Neural cell (in vitro differentiated cells): Measurements from ENCODE around the gene MACF1. TPM values are rescaled to one million over a fixed set of nuclear protein-coding genes. Genes with fewer than 3 reads are reported as not detected.

Source experiments
- H2AFZ ChIP-seq: fragments of 200-600, 300-800 bp; sonication (generic), shearing (Covaris generic); 2 replicates; pipeline ENCODE4 v1.6.0; 2014; ENCODE audit warnings: low read depth, mild to moderate bottlenecking, antibody characterized with exemption, low read length, moderate library complexity
- H3F3A ChIP-seq: fragments of 200-600 bp; shearing (Covaris generic); 2 replicates; pipeline ENCODE4 v1.6.1; 2016; ENCODE audit warnings: mild to moderate bottlenecking, moderate library complexity, mixed read lengths, antibody characterized with exemption, low read length; ENCODE audit not compliant: insufficient read depth, poor library complexity, severe bottlenecking
- H3K27ac ChIP-seq: fragments of 200-600, 300-800 bp; sonication (generic), shearing (Covaris generic); 2 replicates; pipeline ENCODE4 v1.5.1; 2014; ENCODE audit warnings: mild to moderate bottlenecking, low read length, moderate library complexity
- H3K27me3 ChIP-seq: fragments of 300-800, 200-600 bp; sonication (generic), shearing (Covaris generic); 2 replicates; pipeline ENCODE4 v1.6.0; 2014; ENCODE audit warnings: mild to moderate bottlenecking, low read depth, low read length, moderate library complexity; ENCODE audit not compliant: insufficient read depth
- H3K36me3 ChIP-seq: fragments of 300-800, 200-600 bp; sonication (generic), shearing (Covaris generic); 2 replicates; pipeline ENCODE4 v1.5.1; 2014; ENCODE audit warnings: mild to moderate bottlenecking, antibody characterized with exemption, low read length, moderate library complexity; ENCODE audit not compliant: insufficient read depth
- H3K4me2 ChIP-seq: fragments of 300-800, 200-600 bp; sonication (generic), shearing (Covaris generic); 2 replicates; pipeline ENCODE4 v1.6.0; 2014; ENCODE audit warnings: mild to moderate bottlenecking, low read length
- H3K4me3 ChIP-seq: fragments of 300-800, 200-600 bp; sonication (generic), shearing (Covaris generic); 2 replicates; pipeline ENCODE4 v1.5.1; 2014; ENCODE audit warnings: mild to moderate bottlenecking, low read length, moderate library complexity
- H3K79me2 ChIP-seq: fragments of 200-600 bp; shearing (Covaris generic); replicated peaks from 2 replicates; pipeline ENCODE4 v1.6.0; 2014; ENCODE audit warnings: mild to moderate bottlenecking, low read length, moderate library complexity; ENCODE audit not compliant: insufficient read depth
- H3K9ac ChIP-seq: fragments of 300-800, 200-600 bp; sonication (generic), shearing (Covaris generic); 2 replicates; pipeline ENCODE4 v1.6.1; 2016; ENCODE audit warnings: mild to moderate bottlenecking, low read length, mixed read lengths
- H3K9me2 ChIP-seq: fragments of 200-600 bp; shearing (Covaris generic); 2 replicates; pipeline ENCODE4 v1.6.1; 2016; ENCODE audit warnings: mild to moderate bottlenecking, low read length, mixed read lengths; ENCODE audit not compliant: insufficient read depth
- H3K9me3 ChIP-seq: fragments of 200-600, 300-800 bp; sonication (generic), shearing (Covaris generic); 2 replicates; pipeline ENCODE4 v1.6.1; 2016; ENCODE audit warnings: mild to moderate bottlenecking, mixed run types, low read length, moderate library complexity, mixed read lengths
- H4K20me1 ChIP-seq: fragments of 200-600 bp; shearing (Covaris generic); 2 replicates; pipeline ENCODE4 v1.6.1; 2016; ENCODE audit warnings: mild to moderate bottlenecking, mixed run types; ENCODE audit not compliant: insufficient read depth
- EP300 ChIP-seq: fragments of 450-650 bp; conservative IDR thresholded peaks from 2 replicates; pipeline ENCODE4 v1.6.1; 2014; ENCODE audit warnings: antibody characterized with exemption, mild to moderate bottlenecking, moderate library complexity; ENCODE audit not compliant: poor library complexity, severe bottlenecking
- EZH2 ChIP-seq: fragments of 200-600, 300-800 bp; shearing (Covaris generic), sonication (generic); IDR thresholded peaks from 2 replicates; pipeline ENCODE4 v1.6.1; 2014; ENCODE audit warnings: antibody characterized with exemption, low read length, borderline replicate concordance, mild to moderate bottlenecking; ENCODE audit not compliant: insufficient read depth, poor library complexity, severe bottlenecking
- MXI1 ChIP-seq: fragments of 450-650 bp; conservative IDR thresholded peaks from 2 replicates; pipeline ENCODE4 v1.6.1; 2014; ENCODE audit warnings: antibody characterized with exemption, mild to moderate bottlenecking; ENCODE audit not compliant: poor library complexity, severe bottlenecking
- POLR2AphosphoS5 ChIP-seq: IDR thresholded peaks from 2 replicates; pipeline ENCODE4 v1.6.1; 2012
- RAD21 ChIP-seq: fragments of 450-650 bp; conservative IDR thresholded peaks from 2 replicates; pipeline ENCODE4 v1.6.1; 2014; ENCODE audit warnings: antibody characterized with exemption, mild to moderate bottlenecking, moderate library complexity
- SMC3 ChIP-seq: fragments of 450-650 bp; conservative IDR thresholded peaks from 2 replicates; pipeline ENCODE4 v1.6.1; 2014; ENCODE audit warnings: antibody characterized with exemption, mild to moderate bottlenecking, moderate library complexity; ENCODE audit not compliant: poor library complexity
- TAF1 ChIP-seq: IDR thresholded peaks from 2 replicates; pipeline ENCODE4 v1.6.1; 2012; ENCODE audit warnings: low read depth
- polyA plus RNA-seq: library from polyadenylated mRNA; depleted of rRNA; stranded (reverse); fragments of >200 nt; gene quantifications from 2 replicates; pipeline ENCODE4 v1.2.3, GENCODE V29; 2014
- TF ChIP-seq, protein P1 (sequence below): IDR thresholded peaks from 2 replicates; pipeline ENCODE4 v1.6.1; 2012; ENCODE audit warnings: borderline replicate concordance
- TF ChIP-seq, protein P2 (sequence below): fragments of 450-650 bp; IDR thresholded peaks from 2 replicates; pipeline ENCODE4 v1.5.1; 2014; ENCODE audit warnings: antibody characterized with exemption, mild to moderate bottlenecking, moderate library complexity; ENCODE audit not compliant: poor library complexity, severe bottlenecking

MACF1 gene
- polyA plus RNA-seq, 1 donor from 2014 or later = 176 TPM

DNA sequence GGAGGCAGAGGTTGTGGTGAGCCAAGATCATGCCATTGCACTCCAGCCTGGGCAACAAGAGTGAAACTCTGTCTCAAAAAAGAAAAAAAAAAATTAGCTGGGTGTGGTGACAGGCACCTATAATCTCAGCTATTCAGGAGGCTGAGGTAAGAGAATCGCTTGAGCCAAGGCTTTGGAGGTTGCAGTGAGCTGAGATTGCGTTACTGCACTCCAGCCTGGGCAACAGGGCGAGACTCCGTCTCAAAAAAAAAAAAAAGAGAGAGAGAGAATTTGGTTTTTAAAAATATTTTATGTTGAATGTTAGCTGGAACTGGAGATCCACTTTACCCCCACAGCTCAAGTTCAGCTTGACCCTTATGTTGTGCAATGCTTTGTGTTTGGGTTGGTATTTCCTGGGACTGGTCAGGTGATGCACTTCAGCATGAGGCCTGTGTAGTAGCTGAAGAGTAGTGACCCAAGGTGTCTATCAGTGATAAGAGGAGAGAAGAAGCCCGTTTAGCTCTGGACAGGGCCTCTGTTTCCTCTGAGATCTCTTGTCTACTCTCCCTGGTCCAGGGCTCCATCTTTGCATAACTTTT is 36.8 kb upstream of the MACF1 start:
- Histone ChIP-seq H3K4me2 (no peak overlapping the region), H3K36me3 (no peaks in the 10 kb centered on the region), H3K9me2 (no peaks in the 10 kb centered on the region), H4K20me1 (no peaks in the 10 kb centered on the region), H3K4me3 (no peak overlapping the region), H3K9ac (no peak overlapping the region), H2AFZ (no peak overlapping the region), H3F3A (peaks cover 4% of the 10 kb centered on the region), H3K27me3 (no peaks in the 10 kb centered on the region), H3K9me3 (no peaks in the 10 kb centered on the region), H3K27ac (no peak overlapping the region), H3K79me2 (peaks cover 31% of the 10 kb centered on the region)
- TF ChIP-seq RAD21 (no peak), POLR2AphosphoS5 (no peak), TAF1 (no peak), SMC3 (no peak), EP300 (no peak), EZH2 (no peak), MXI1 (no peak)
- TF ChIP-seq, protein P1, sequence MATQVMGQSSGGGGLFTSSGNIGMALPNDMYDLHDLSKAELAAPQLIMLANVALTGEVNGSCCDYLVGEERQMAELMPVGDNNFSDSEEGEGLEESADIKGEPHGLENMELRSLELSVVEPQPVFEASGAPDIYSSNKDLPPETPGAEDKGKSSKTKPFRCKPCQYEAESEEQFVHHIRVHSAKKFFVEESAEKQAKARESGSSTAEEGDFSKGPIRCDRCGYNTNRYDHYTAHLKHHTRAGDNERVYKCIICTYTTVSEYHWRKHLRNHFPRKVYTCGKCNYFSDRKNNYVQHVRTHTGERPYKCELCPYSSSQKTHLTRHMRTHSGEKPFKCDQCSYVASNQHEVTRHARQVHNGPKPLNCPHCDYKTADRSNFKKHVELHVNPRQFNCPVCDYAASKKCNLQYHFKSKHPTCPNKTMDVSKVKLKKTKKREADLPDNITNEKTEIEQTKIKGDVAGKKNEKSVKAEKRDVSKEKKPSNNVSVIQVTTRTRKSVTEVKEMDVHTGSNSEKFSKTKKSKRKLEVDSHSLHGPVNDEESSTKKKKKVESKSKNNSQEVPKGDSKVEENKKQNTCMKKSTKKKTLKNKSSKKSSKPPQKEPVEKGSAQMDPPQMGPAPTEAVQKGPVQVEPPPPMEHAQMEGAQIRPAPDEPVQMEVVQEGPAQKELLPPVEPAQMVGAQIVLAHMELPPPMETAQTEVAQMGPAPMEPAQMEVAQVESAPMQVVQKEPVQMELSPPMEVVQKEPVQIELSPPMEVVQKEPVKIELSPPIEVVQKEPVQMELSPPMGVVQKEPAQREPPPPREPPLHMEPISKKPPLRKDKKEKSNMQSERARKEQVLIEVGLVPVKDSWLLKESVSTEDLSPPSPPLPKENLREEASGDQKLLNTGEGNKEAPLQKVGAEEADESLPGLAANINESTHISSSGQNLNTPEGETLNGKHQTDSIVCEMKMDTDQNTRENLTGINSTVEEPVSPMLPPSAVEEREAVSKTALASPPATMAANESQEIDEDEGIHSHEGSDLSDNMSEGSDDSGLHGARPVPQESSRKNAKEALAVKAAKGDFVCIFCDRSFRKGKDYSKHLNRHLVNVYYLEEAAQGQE = no peak
- TF ChIP-seq, protein P2, sequence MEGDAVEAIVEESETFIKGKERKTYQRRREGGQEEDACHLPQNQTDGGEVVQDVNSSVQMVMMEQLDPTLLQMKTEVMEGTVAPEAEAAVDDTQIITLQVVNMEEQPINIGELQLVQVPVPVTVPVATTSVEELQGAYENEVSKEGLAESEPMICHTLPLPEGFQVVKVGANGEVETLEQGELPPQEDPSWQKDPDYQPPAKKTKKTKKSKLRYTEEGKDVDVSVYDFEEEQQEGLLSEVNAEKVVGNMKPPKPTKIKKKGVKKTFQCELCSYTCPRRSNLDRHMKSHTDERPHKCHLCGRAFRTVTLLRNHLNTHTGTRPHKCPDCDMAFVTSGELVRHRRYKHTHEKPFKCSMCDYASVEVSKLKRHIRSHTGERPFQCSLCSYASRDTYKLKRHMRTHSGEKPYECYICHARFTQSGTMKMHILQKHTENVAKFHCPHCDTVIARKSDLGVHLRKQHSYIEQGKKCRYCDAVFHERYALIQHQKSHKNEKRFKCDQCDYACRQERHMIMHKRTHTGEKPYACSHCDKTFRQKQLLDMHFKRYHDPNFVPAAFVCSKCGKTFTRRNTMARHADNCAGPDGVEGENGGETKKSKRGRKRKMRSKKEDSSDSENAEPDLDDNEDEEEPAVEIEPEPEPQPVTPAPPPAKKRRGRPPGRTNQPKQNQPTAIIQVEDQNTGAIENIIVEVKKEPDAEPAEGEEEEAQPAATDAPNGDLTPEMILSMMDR = no peak

DNA sequence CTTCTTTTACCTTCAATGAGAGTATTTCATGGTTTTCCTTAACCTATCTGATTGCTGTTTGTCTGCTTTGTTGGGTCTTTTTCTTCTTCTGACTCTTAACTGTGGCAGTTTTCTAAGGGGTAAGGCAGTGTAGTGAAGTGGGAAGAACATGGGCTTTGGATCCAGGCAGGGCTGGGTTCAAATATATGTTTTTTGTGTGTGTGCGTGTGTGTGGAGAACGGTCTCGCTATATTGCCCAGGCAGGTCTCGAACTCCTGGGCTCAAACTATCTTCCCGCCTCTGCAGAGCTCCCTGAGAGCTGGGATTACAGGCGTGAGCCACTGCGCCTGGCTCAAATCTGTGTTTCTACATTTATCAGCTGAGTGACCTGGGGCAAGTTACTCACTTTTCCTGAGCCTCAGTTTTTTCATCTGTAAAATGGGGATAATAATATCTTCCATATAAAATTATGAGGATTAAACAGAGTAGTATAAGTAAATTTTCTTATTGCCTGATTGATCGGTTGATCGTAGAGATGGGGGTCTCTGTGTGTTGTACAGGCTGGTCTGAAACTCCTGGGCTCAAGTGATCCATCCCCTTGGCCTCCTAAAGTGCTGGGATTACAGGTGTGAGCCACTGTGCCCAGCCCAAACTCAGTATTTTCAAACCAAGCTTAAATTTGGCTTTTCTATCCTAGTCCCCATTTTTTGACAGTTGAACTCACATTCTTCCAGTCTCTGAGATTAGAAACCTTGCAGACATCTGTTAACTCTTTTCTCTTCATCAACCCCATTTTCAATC is 36.0 kb upstream of the MACF1 start:
- Histone ChIP-seq H3K36me3 (no peaks in the 10 kb centered on the region), H3K9ac (no peak overlapping the region), H3K4me2 (no peak overlapping the region), H3K27ac (no peak overlapping the region), H3K9me2 (no peaks in the 10 kb centered on the region), H3K9me3 (no peaks in the 10 kb centered on the region), H3K27me3 (no peaks in the 10 kb centered on the region), H3K4me3 (no peak overlapping the region), H4K20me1 (no peaks in the 10 kb centered on the region), H3F3A (peaks cover 4% of the 10 kb centered on the region), H2AFZ (no peak overlapping the region), H3K79me2 (peaks cover 34% of the 10 kb centered on the region)
- TF ChIP-seq, protein P2 = no peak
- TF ChIP-seq POLR2AphosphoS5 = no peak
